Fibroblast of mammary gland (primary cell): ENCODE data around the gene FAHD2A.
A peak's percentile ranks its signal among the peaks of the same experiment; 100 is the strongest.
"Not testable (repeated sequence)": the region's sequence is repeated elsewhere in the genome, so short reads cannot be mapped to it uniquely, and the experiment has no call there.

ENCODE experiments used
- DNase-seq: peaks from one replicate; pipeline ENCODE4 v3.0.0-alpha.2; 2010; ENCODE audit warnings: low read depth
- H3K4me3 ChIP-seq: 2 replicates; pipeline ENCODE4 v1.5.1; 2011; ENCODE audit warnings: low read depth, mild to moderate bottlenecking, low read length, moderate library complexity; ENCODE audit not compliant: control insufficient read depth

The FAHD2A gene

DNA sequence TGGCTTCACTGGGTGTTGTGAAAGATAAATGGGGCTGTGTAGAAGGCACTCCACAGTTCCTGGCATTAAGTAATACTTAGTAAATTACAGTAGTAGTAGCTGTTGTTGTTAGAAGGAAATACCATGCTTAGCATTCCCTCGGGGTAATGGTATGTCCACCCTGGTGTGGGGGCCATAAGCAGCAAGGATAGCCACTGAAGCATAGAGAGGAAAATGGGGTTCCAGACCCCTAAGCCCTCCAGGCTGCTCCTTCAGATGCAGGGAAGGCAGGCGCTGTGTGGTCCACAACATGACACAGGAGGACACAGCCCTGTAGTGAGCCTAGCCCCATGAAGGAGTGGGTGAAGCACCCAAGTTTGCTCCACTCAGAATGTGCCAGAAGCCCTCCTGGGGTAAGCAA is 31.5 kb downstream of the FAHD2A start:
- DNase-seq, H3K4me3 ChIP-seq: not testable (repeated sequence)

DNA sequence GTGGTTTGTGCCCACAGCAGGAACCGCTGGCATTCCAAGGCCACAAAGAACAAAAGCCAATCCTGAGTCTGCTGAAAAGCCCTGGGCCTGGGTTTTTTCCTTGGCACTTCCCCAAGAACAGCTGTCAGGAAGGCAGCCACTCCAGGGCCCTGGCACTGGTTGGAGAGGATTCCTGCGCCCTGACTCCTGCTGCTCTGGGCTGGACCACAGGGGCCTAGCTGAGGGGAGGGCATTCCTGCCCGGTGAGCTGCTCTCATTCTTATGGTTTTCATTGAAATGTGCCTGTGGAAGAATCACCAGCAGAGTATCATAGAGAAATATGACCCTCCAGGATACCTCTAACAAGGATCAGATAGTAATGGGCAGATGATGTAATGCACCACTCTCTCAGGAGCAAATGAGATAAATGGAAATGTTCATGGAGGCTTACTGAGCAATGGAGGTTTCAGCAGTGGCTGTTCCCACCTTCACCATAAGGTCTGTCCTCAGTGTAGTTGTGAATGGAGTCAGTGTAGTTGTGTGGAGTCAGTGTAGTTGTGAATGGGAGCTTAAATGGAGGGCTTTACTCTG is 32.1 kb downstream of the FAHD2A start:
- not testable (repeated sequence) for H3K4me3 ChIP-seq
- DNase-seq = peak; percentile 73

DNA sequence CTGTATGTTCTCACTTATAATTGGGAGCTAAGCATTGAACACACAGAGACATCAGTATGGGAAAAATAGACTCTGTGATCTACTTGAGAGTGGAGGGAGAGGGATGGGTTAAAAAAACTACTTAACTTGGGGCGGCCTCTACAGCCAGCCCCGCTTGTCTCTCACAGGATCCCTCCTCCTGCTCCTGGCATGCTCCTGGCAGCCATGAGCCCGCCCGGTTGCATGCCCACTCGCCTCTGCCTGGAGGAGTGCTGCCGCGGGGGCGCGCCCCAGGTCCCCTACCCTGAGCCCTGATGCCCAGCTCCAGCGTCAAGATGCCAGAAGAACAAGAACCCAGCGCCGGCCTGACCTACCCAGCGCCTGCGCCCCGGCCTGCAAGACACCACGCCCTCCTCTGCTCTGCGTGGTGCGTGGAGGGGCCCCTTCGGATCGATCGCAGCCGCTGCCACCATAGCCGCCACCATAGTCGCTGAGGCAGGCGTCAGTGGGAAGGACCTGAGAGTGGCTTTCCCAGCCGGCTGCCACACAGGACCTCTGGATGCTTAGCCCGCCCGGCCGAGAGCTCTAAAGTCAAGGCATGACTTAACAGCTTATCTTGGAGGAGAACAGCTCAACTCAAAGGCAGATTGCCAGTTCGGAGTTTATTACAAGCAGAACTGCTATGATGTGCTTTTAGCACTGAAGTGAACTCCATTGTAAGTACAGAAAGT is 32.8 kb downstream of the FAHD2A start:
- DNase-seq, H3K4me3 ChIP-seq: not testable (repeated sequence)

DNA sequence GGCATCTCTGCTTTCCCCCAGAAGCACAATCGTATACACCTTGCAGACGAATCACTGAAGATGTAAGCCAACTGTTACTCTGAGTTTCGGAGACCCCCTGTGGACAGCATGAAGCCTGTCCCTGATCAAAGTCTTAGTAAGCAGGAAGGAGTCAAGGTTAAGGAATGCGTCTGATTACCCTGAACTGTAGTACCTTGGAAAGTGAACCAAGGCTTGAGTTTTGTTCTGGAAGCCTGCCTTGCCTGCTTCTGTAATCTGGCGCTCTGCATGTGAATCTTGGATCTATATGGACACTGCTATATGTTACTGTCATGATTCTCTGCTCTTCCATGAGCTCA is 33.3 kb downstream of the FAHD2A start:
- not testable (repeated sequence) for DNase-seq, H3K4me3 ChIP-seq

DNA sequence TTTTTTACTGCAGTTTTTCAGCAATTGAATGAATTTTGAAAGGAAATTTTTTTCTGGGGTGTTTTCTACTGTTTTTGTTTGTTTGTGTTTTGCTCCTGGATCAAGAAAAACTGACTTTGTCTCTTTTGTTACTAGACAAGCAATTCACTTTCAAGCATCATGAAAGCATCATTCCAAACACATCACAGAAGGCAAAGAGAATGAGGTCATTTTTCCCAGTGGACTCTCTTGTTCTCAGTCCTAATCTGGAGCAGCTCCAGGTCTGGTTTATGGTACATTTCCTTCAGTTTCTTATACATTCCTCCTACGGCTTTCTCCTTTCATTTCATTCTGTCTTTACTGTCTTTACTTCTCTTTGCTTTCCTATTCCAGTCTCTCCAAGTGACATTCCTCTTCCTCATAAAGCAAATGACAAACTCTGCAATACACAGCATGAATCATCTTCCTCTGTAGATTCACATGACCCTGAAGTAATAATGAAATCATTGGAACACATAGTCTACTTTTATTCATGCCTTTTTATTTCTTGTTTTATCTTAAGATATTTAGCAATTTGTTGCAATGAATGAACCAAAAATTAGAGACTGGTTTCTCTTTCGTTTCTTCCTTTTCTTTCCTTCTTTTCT is 40.1 kb downstream of the FAHD2A start:
- DNase-seq, H3K4me3 ChIP-seq: not testable (repeated sequence)

DNA sequence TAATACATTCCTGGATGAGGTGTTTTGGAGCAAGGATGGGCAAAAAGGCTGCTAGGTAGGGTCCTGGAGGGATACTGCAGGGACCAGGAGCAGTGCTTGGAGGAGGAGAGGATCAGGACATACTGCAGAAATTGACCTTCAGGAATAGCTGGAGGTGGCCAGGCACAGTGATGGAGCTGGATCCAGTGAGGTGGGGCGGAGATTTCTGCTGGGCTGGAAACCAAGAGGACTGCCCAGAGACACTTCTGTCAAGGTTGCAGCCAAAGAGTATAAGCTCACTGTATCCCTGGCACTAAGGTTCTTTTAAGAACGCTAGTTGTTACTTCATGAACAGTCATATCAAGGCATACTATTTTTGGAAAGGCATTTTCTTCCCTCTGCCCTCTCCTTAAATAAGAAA is 42.8 kb downstream of the FAHD2A start:
- not testable (repeated sequence) for DNase-seq

DNA sequence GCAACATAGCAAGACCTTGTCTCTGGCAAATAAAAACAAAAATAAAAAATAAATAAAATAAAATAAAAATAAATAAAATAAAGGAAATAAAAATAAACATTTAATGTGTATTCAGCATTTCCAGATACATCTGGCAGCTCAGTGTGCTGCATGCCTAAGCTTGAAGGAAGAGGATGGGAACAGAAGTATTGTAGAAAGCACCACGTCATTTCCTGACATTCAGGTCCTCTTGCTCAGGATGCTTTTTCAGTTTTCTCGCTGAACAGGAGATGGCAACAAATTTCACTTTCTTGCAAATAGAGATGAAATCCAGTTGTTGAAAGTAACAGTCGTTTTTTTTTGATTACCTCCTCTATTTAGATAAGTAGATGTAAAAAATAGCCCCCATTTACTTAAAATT is 60.8 kb downstream of the FAHD2A start:
- not testable (repeated sequence) for H3K4me3 ChIP-seq, DNase-seq

More for the DNA sequence above, 42.8 kb downstream of the FAHD2A start:
- H3K4me3 ChIP-seq = not testable (repeated sequence)
